SK-N-SH (cell line): ENCODE measurements around the gene PRSS36. TPM values are rescaled to one million over a fixed set of nuclear protein-coding genes. Genes with fewer than 3 reads are reported as not detected.

Experiments
- CTCF ChIA-PET: fragments of 300-600, 350-600 bp; formaldehyde crosslinking; extraction: SDS; loops from one replicate; lab custom pipeline; 2021; lab: Yijun Ruan, JAX
- POLR2A ChIA-PET: fragments of 350-600 bp; sonication (Branson Sonifier 250); formaldehyde crosslinking; extraction: SDS; loops from one replicate; lab custom pipeline; 2020; ENCODE audit warnings: antibody characterized with exemption, inconsistent platforms; lab: Yijun Ruan, JAX
- DNase-seq: peaks from one replicate; pipeline ENCODE4 v3.0.0; 2012
- H2AFZ ChIP-seq: fragments of 200-600 bp; sonication (generic); 2 replicates; pipeline ENCODE4 v1.8.1; 2016; ENCODE audit warnings: antibody characterized with exemption, mild to moderate bottlenecking, low read depth
- H3F3A ChIP-seq: fragments of 200-600 bp; sonication (generic); replicated peaks from 2 replicates; pipeline ENCODE3; 2016; ENCODE audit warnings: antibody characterized with exemption, mild to moderate bottlenecking; ENCODE audit not compliant: insufficient read depth
- H3K27ac ChIP-seq, 2 experiments: fragments of 200-500 bp in 1 of 2; fragments of 200-600 bp in 1 of 2; sonication (Bioruptor generic) in 1 of 2; sonication (generic), shearing (Covaris generic) in 1 of 2; 2 replicates each; pipeline versions ENCODE4 v1.5.1 to v1.6.1; 2014 to 2016; ENCODE audit warnings: low read depth in 2 of 2, inconsistent platforms in 1 of 2, low read length in 1 of 2, mild to moderate bottlenecking in 1 of 2, mixed read lengths in 1 of 2
- H3K27me3 ChIP-seq: fragments of 200-600 bp; sonication (generic), shearing (Covaris generic); 2 replicates; pipeline ENCODE4 v1.6.1; 2016; ENCODE audit warnings: mixed run types; ENCODE audit not compliant: insufficient read depth
- H3K36me3 ChIP-seq, 2 experiments: fragments of 200-500 bp in 1 of 2; fragments of 200-600 bp in 1 of 2; sonication (Bioruptor generic) in 1 of 2; sonication (generic) in 1 of 2; replicated peaks in 1 of 2; 2 replicates each; pipeline versions ENCODE3 to v1.5.1; 2014 to 2016; ENCODE audit warnings: low read length in 1 of 2, mild to moderate bottlenecking in 1 of 2; ENCODE audit not compliant: insufficient read depth in 2 of 2, control insufficient read depth in 1 of 2
- H3K4me1 ChIP-seq, 2 experiments: fragments of 200-500 bp in 1 of 2; fragments of 200-600 bp in 1 of 2; sonication (Bioruptor generic) in 1 of 2; sonication (generic), shearing (Covaris generic) in 1 of 2; 2 replicates each; pipeline versions ENCODE4 v1.5.1 to v1.6.1; 2014 to 2016; ENCODE audit warnings: low read depth in 1 of 2, low read length in 1 of 2, mixed run types in 1 of 2; ENCODE audit not compliant: insufficient read depth in 2 of 2, control insufficient read depth in 1 of 2
- H3K4me2 ChIP-seq: fragments of 200-600 bp; sonication (generic), shearing (Covaris generic); 2 replicates; pipeline ENCODE4 v1.6.1; 2017; ENCODE audit warnings: mixed run types
- H3K4me3 ChIP-seq, 2 experiments: fragments of 200-500 bp in 1 of 2; fragments of 200-600 bp in 1 of 2; sonication (Bioruptor generic) in 1 of 2; sonication (generic), shearing (Covaris generic) in 1 of 2; 2 replicates each; pipeline versions ENCODE4 v1.5.1 to v1.8.1; 2014 to 2016; ENCODE audit warnings: low read depth in 2 of 2, inconsistent platforms in 1 of 2, low read length in 1 of 2, mild to moderate bottlenecking in 1 of 2, mixed read lengths in 1 of 2, moderate library complexity in 1 of 2
- H3K79me2 ChIP-seq: fragments of 200-600 bp; sonication (generic); 2 replicates; pipeline ENCODE4 v1.8.1; 2017; ENCODE audit warnings: mild to moderate bottlenecking; ENCODE audit not compliant: insufficient read depth
- H3K9ac ChIP-seq: fragments of 200-600 bp; sonication (generic); 2 replicates; pipeline ENCODE4 v1.6.1; 2017; ENCODE audit warnings: mixed run types
- H3K9me2 ChIP-seq: fragments of 200-600 bp; sonication (generic); 2 replicates; pipeline ENCODE4 v1.6.1; 2017; ENCODE audit warnings: mixed run types
- H3K9me3 ChIP-seq: fragments of 200-600 bp; sonication (generic); 2 replicates; pipeline ENCODE4 v1.6.1; 2017; ENCODE audit warnings: mixed run types, mild to moderate bottlenecking, moderate library complexity
- H4K20me1 ChIP-seq: fragments of 200-600 bp; sonication (generic); 2 replicates; pipeline ENCODE4 v1.6.1; 2017; ENCODE audit warnings: mild to moderate bottlenecking, mixed run types; ENCODE audit not compliant: insufficient read depth
- CHD2 ChIP-seq: fragments of 150-350 bp; IDR thresholded peaks from 2 replicates; pipeline ENCODE4 v1.6.1; 2018; ENCODE audit warnings: low read length; ENCODE audit not compliant: partially characterized antibody
- ELF1 ChIP-seq: IDR thresholded peaks from 2 replicates; pipeline ENCODE4 v1.4.0; 2012
- EP300 ChIP-seq, 2 experiments: IDR thresholded peaks; 2 replicates each; pipeline versions ENCODE4 v1.4.0 to v1.6.1; 2012; ENCODE audit warnings: borderline replicate concordance in 1 of 2, low read depth in 1 of 2, low read length in 1 of 2
- FOSL2 ChIP-seq: IDR thresholded peaks from 2 replicates; pipeline ENCODE4 v1.4.0; 2012; ENCODE audit warnings: low read depth, mild to moderate bottlenecking, moderate library complexity, borderline replicate concordance
- FOXJ3 ChIP-seq: sonication (generic); formaldehyde crosslinking; IDR thresholded peaks from 2 replicates; pipeline ENCODE4 v1.5.1; 2020; ENCODE audit warnings: mild to moderate bottlenecking, missing genetic modification reagents
- GABPA ChIP-seq: IDR thresholded peaks from 2 replicates; pipeline ENCODE4 v1.4.0; 2012; ENCODE audit warnings: low read depth, mild to moderate bottlenecking
- GATA2 ChIP-seq: sonication (generic); formaldehyde crosslinking; IDR thresholded peaks from 2 replicates; pipeline ENCODE4 v1.5.0; 2020; ENCODE audit warnings: mild to moderate bottlenecking, missing genetic modification reagents
- MEF2A ChIP-seq: IDR thresholded peaks from 2 replicates; pipeline ENCODE4 v1.4.0; 2012; ENCODE audit warnings: low read depth, borderline replicate concordance
- MXI1 ChIP-seq: IDR thresholded peaks from 2 replicates; pipeline ENCODE4 v1.6.1; 2012; ENCODE audit warnings: mild to moderate bottlenecking, low read depth, low read length, improper control_type of control experiment
- NRF1 ChIP-seq: IDR thresholded peaks from 2 replicates; pipeline ENCODE4 v1.6.1; 2012; ENCODE audit warnings: low read depth, mild to moderate bottlenecking, low read length
- RFX5 ChIP-seq: IDR thresholded peaks from 2 replicates; pipeline ENCODE4 v1.6.1; 2012; ENCODE audit warnings: mild to moderate bottlenecking, improper control_type of control experiment, low read length
- SMC3 ChIP-seq: IDR thresholded peaks from 2 replicates; pipeline ENCODE4 v1.6.1; 2012; ENCODE audit warnings: low read depth, low read length, improper control_type of control experiment
- WGBS: methylation state at CpG from one replicate; pipeline ENCODE4 v1.1.6; 2017; ENCODE audit warnings: low lambda C conversion rate; 5-methylcytosine and 5-hydroxymethylcytosine counted together
- polyA plus RNA-seq, 3 experiments: library from polyadenylated mRNA; depleted of rRNA; stranded (reverse); fragments of >200 nt; gene quantifications; 2 replicates each; pipeline ENCODE4 v1.2.3, GENCODE V29; 2012
- TF ChIP-seq, protein P1 (sequence below): IDR thresholded peaks from 2 replicates; pipeline ENCODE4 v1.4.0; 2012; ENCODE audit warnings: low read depth
- TF ChIP-seq, protein P2 (sequence below): IDR thresholded peaks from 2 replicates; pipeline ENCODE4; 2012
- TF ChIP-seq, protein P3 (sequence below): fragments of 150-350 bp; IDR thresholded peaks from 2 replicates; pipeline ENCODE4 v1.6.1; 2016; ENCODE audit warnings: mild to moderate bottlenecking, low read depth, low read length
- TF ChIP-seq, protein P4 (sequence below): IDR thresholded peaks from 2 replicates; pipeline ENCODE4 v1.6.1; 2012; ENCODE audit warnings: mild to moderate bottlenecking, low read depth, low read length, moderate library complexity
- TF ChIP-seq, protein P5 (sequence below): IDR thresholded peaks from 2 replicates; pipeline ENCODE4 v1.4.0; 2012; ENCODE audit warnings: low read depth, borderline replicate concordance

The PRSS36 gene
- polyA plus RNA-seq, 1 of the 3 experiments (the other 2 are of a cell fraction), result 0.49 TPM

DNA sequence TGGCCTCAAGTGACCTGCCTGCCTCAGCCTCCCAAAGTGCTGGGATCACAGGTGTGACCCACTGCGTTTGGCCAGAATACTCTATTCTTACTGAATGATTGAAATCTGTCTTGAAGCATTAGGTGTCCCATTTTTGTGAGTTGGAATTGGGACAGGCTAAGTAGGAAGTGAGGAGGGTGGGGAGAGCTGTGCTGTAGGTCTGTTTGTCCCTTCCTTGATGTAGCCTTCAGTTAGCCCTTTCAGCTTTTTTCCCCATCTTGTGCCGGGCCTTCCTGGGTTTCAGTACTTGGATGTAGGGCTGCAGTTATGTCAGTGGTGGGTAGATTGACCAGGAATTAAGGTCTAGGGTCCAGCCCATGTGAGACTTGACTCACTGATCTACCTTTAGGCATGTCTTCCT lies 44.0 kb upstream of the PRSS36 start:
- peaks cover 79% of the 10 kb centered on the region for H3F3A ChIP-seq
- H3K27ac ChIP-seq, result no peak overlapping the region
- POLR2A ChIA-PET, result interaction anchor here (2.0 kb wide), 1 partner anchor 13 kb away, joined by 7 read pairs; no protein-coding TSS in a partner anchor
- H4K20me1 ChIP-seq, result peaks cover 100% of the 10 kb centered on the region
- no peak overlapping the region for H3K4me2 ChIP-seq
- WGBS, result 95% methylated on average over 2 of the region's 2 CpGs
- no peaks in the 10 kb centered on the region for H3K9me3 ChIP-seq
- H3K4me1 ChIP-seq, result no peaks in the 10 kb centered on the region
- TF ChIP-seq EP300 (IDR thresholded peaks at IDR 0.05; ENCODE audit: borderline replicate concordance in 1 of 2, low read depth in 1 of 2, low read length in 1 of 2), result no peak
- no peak for TF ChIP-seq RFX5
- no peak for TF ChIP-seq MXI1
- TF ChIP-seq CHD2, result no peak
- TF ChIP-seq FOXJ3 (CRISPR knock-in tag), result no peak
- no peak for TF ChIP-seq GABPA
- TF ChIP-seq, protein P1, sequence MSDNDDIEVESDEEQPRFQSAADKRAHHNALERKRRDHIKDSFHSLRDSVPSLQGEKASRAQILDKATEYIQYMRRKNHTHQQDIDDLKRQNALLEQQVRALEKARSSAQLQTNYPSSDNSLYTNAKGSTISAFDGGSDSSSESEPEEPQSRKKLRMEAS, result no peak
- no peak for TF ChIP-seq ELF1
- TF ChIP-seq, protein P2, sequence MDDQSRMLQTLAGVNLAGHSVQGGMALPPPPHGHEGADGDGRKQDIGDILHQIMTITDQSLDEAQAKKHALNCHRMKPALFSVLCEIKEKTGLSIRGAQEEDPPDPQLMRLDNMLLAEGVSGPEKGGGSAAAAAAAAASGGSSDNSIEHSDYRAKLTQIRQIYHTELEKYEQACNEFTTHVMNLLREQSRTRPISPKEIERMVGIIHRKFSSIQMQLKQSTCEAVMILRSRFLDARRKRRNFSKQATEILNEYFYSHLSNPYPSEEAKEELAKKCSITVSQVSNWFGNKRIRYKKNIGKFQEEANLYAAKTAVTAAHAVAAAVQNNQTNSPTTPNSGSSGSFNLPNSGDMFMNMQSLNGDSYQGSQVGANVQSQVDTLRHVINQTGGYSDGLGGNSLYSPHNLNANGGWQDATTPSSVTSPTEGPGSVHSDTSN, result no peak
- TF ChIP-seq, protein P3, sequence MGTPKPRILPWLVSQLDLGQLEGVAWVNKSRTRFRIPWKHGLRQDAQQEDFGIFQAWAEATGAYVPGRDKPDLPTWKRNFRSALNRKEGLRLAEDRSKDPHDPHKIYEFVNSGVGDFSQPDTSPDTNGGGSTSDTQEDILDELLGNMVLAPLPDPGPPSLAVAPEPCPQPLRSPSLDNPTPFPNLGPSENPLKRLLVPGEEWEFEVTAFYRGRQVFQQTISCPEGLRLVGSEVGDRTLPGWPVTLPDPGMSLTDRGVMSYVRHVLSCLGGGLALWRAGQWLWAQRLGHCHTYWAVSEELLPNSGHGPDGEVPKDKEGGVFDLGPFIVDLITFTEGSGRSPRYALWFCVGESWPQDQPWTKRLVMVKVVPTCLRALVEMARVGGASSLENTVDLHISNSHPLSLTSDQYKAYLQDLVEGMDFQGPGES, result no peak
- TF ChIP-seq SMC3, result no peak
- TF ChIP-seq NRF1, result no peak
- TF ChIP-seq FOSL2, result no peak
- TF ChIP-seq GATA2 (CRISPR knock-in tag), result no peak
- TF ChIP-seq, protein P4, sequence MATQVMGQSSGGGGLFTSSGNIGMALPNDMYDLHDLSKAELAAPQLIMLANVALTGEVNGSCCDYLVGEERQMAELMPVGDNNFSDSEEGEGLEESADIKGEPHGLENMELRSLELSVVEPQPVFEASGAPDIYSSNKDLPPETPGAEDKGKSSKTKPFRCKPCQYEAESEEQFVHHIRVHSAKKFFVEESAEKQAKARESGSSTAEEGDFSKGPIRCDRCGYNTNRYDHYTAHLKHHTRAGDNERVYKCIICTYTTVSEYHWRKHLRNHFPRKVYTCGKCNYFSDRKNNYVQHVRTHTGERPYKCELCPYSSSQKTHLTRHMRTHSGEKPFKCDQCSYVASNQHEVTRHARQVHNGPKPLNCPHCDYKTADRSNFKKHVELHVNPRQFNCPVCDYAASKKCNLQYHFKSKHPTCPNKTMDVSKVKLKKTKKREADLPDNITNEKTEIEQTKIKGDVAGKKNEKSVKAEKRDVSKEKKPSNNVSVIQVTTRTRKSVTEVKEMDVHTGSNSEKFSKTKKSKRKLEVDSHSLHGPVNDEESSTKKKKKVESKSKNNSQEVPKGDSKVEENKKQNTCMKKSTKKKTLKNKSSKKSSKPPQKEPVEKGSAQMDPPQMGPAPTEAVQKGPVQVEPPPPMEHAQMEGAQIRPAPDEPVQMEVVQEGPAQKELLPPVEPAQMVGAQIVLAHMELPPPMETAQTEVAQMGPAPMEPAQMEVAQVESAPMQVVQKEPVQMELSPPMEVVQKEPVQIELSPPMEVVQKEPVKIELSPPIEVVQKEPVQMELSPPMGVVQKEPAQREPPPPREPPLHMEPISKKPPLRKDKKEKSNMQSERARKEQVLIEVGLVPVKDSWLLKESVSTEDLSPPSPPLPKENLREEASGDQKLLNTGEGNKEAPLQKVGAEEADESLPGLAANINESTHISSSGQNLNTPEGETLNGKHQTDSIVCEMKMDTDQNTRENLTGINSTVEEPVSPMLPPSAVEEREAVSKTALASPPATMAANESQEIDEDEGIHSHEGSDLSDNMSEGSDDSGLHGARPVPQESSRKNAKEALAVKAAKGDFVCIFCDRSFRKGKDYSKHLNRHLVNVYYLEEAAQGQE, result no peak
- TF ChIP-seq, protein P5, sequence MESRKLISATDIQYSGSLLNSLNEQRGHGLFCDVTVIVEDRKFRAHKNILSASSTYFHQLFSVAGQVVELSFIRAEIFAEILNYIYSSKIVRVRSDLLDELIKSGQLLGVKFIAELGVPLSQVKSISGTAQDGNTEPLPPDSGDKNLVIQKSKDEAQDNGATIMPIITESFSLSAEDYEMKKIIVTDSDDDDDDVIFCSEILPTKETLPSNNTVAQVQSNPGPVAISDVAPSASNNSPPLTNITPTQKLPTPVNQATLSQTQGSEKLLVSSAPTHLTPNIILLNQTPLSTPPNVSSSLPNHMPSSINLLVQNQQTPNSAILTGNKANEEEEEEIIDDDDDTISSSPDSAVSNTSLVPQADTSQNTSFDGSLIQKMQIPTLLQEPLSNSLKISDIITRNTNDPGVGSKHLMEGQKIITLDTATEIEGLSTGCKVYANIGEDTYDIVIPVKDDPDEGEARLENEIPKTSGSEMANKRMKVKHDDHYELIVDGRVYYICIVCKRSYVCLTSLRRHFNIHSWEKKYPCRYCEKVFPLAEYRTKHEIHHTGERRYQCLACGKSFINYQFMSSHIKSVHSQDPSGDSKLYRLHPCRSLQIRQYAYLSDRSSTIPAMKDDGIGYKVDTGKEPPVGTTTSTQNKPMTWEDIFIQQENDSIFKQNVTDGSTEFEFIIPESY, result no peak
- no peak for TF ChIP-seq MEF2A
- H3K4me3 ChIP-seq, result no peak overlapping the region
- H3K9me2 ChIP-seq, result no peaks in the 10 kb centered on the region
- H3K27me3 ChIP-seq, result no peaks in the 10 kb centered on the region
- no peak overlapping the region for H2AFZ ChIP-seq
- CTCF ChIA-PET, result no interaction called here
- H3K79me2 ChIP-seq, result peaks cover 43% of the 10 kb centered on the region
- no peak overlapping the region for H3K9ac ChIP-seq
- DNase-seq, result no peak
- peaks cover 70 to 71% of the 10 kb centered on the region in 2 experiments for H3K36me3 ChIP-seq
